A673 (cell line): ENCODE measurements around the gene DTYMK.

Source experiments
- EZH2 ChIP-seq: fragments of 200-600 bp; sonication (generic); IDR thresholded peaks from 2 replicates; pipeline ENCODE4 v1.6.1; 2017; ENCODE audit warnings: borderline replicate concordance, low read depth, mild to moderate bottlenecking, mixed read lengths, antibody characterized with exemption, low read length; ENCODE audit not compliant: poor library complexity, severe bottlenecking
- TF ChIP-seq, protein P1 (sequence below): fragments of 300-800, 200-600 bp; sonication (generic); conservative IDR thresholded peaks from 2 replicates; pipeline ENCODE4 v1.5.1; 2017; ENCODE audit warnings: low read depth, mild to moderate bottlenecking, antibody characterized with exemption, low read length, moderate library complexity, mixed read lengths

GRCh38 chr2:241708879-241709278, 22.3 kb upstream of the DTYMK start:
- TF ChIP-seq, protein P1, sequence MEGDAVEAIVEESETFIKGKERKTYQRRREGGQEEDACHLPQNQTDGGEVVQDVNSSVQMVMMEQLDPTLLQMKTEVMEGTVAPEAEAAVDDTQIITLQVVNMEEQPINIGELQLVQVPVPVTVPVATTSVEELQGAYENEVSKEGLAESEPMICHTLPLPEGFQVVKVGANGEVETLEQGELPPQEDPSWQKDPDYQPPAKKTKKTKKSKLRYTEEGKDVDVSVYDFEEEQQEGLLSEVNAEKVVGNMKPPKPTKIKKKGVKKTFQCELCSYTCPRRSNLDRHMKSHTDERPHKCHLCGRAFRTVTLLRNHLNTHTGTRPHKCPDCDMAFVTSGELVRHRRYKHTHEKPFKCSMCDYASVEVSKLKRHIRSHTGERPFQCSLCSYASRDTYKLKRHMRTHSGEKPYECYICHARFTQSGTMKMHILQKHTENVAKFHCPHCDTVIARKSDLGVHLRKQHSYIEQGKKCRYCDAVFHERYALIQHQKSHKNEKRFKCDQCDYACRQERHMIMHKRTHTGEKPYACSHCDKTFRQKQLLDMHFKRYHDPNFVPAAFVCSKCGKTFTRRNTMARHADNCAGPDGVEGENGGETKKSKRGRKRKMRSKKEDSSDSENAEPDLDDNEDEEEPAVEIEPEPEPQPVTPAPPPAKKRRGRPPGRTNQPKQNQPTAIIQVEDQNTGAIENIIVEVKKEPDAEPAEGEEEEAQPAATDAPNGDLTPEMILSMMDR, result no peak
- no peak for TF ChIP-seq EZH2
